RWPE2 (cell line): Measurements from ENCODE around the gene CLEC2L.

Experiments
- ATAC-seq: fragments of 200-7000 bp; cut with Tn5 transposase; 3 replicates; pipeline ENCODE4 v1.9.1; 2021; ENCODE audit warnings: low read depth
- DNase-seq: peaks from one replicate; pipeline ENCODE4 v3.0.0-alpha.2; 2020; ENCODE audit warnings: low spot score
- H3K27ac ChIP-seq: fragments of 450-650 bp; 2 replicates; pipeline ENCODE4 v1.5.1; 2017; ENCODE audit warnings: mild to moderate bottlenecking; ENCODE audit not compliant: poor library complexity, severe bottlenecking
- H3K27me3 ChIP-seq: fragments of 250-450 bp; sonication (Bioruptor Pico); 2 replicates; pipeline ENCODE4 v1.5.1; 2021; ENCODE audit warnings: mild to moderate bottlenecking, moderate library complexity; ENCODE audit not compliant: insufficient read depth, poor library complexity, severe bottlenecking
- H3K36me3 ChIP-seq: fragments of 250-450 bp; sonication (Bioruptor Pico); 2 replicates; pipeline ENCODE4 v1.5.1; 2020; ENCODE audit warnings: low read depth, mild to moderate bottlenecking, moderate library complexity
- H3K4me1 ChIP-seq: fragments of 250-450 bp; sonication (Bioruptor Pico); 2 replicates; pipeline ENCODE4 v1.5.1; 2021; ENCODE audit warnings: mild to moderate bottlenecking, moderate library complexity; ENCODE audit not compliant: insufficient read depth, poor library complexity, severe bottlenecking
- H3K4me3 ChIP-seq: fragments of 250-450 bp; sonication (Bioruptor Pico); 2 replicates; pipeline ENCODE4 v1.5.1; 2021; ENCODE audit warnings: mild to moderate bottlenecking, moderate library complexity; ENCODE audit not compliant: severe bottlenecking
- H3K9me3 ChIP-seq: fragments of 250-450 bp; sonication (Bioruptor Pico); 2 replicates; pipeline ENCODE4 v1.5.1; 2021; ENCODE audit warnings: mild to moderate bottlenecking, moderate library complexity; ENCODE audit not compliant: severe bottlenecking
- TF ChIP-seq, protein P1 (sequence below): fragments of 450-650 bp; IDR thresholded peaks from one replicate; pipeline ENCODE4 v1.5.1; 2017; ENCODE audit warnings: mild to moderate bottlenecking, moderate library complexity; ENCODE audit not compliant: poor library complexity, severe bottlenecking

CLEC2L gene

DNA sequence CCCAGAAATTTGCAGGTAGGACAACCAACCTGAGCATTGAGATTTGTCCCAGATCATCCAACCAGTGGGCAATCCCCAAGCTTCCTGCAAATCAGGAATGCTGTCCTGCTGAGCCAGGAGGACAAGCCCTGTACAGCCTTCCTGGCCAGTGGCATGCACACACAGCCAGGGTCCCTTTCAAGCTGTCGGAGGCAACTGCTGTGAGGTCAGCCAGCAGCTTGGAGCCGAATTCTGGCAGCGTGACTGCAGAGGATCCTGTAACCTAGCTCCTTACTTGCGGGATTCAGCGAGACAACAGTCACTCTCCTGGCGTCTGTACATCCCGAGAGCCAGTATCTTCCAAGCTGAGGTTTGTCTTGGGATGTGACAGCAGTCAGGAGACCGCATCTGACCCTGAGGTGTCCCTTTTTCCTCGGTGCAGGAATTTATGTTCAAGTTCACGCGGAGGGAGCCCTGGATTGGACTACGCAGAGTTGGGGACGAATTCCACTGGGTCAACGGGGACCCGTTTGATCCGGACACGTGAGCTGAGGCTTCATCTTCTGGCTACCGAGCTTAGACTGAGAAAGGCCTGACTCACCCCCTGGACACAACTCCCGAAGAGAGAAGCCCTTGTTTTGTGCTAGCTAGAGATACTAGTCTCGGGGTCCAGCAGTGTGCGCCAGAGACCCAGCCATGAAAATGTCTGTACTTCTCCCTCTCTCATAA lies 18.3 kb downstream of the CLEC2L start:
- TF ChIP-seq, protein P1, sequence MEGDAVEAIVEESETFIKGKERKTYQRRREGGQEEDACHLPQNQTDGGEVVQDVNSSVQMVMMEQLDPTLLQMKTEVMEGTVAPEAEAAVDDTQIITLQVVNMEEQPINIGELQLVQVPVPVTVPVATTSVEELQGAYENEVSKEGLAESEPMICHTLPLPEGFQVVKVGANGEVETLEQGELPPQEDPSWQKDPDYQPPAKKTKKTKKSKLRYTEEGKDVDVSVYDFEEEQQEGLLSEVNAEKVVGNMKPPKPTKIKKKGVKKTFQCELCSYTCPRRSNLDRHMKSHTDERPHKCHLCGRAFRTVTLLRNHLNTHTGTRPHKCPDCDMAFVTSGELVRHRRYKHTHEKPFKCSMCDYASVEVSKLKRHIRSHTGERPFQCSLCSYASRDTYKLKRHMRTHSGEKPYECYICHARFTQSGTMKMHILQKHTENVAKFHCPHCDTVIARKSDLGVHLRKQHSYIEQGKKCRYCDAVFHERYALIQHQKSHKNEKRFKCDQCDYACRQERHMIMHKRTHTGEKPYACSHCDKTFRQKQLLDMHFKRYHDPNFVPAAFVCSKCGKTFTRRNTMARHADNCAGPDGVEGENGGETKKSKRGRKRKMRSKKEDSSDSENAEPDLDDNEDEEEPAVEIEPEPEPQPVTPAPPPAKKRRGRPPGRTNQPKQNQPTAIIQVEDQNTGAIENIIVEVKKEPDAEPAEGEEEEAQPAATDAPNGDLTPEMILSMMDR: no peak
- no peaks in the 10 kb centered on the region for H3K4me1 ChIP-seq
- H3K27me3 ChIP-seq: no peaks in the 10 kb centered on the region
- ATAC-seq (no peak; the same call in 2 of the 3 replicates), DNase-seq (no peak)
- no peak overlapping the region for H3K27ac ChIP-seq
- H3K9me3 ChIP-seq: no peaks in the 10 kb centered on the region
- no peaks in the 10 kb centered on the region for H3K36me3 ChIP-seq
- no peak overlapping the region for H3K4me3 ChIP-seq

DNA sequence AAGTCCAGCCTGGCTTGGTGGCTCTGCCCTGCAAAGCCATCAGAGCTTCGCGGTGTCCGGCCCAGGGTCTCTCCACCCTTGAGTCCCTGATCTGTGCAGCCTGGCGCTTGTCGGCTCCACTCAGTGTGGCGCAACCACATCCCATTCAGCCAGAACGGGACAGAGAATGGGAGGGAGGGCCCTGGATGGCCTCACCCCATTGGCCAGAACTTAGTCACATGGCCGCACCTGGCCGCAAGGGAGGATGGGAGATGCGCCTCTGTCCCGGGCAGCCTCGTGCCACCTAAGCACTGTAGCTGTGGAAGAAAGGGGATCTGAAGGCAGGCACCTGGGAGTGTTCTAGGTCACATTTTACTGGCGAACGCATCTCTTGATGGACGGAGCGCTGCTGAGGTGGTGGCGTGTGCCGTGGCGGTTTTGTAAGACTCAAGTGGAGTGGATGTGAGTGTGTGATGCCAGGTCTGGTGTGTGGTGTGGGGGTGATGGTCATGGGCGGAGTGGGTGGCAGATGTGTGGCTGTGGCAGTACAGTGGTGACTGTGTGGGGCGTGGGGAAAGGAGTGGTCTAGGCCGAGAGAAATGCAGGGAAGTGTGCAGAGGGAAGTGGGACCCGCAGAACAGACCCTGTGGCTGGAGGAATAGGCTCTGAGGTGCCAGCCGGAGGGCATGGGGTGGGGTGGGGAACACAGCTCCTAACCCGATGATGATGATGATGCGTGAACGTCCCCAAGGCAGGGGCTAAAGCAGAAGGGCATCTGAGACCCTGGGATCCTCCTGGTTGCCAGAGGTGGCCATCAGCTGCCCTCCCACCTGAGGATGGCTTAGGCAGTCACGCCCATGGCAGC lies 19.0 kb downstream of the CLEC2L start:
- TF ChIP-seq, protein P1: no peak
- no peak overlapping the region for H3K27ac ChIP-seq
- no peaks in the 10 kb centered on the region for H3K9me3 ChIP-seq
- no peak overlapping the region for H3K4me3 ChIP-seq
- H3K36me3 ChIP-seq: no peaks in the 10 kb centered on the region
- H3K27me3 ChIP-seq: no peaks in the 10 kb centered on the region
- no peaks in the 10 kb centered on the region for H3K4me1 ChIP-seq
- ATAC-seq: no peak
- DNase-seq: no peak

DNA sequence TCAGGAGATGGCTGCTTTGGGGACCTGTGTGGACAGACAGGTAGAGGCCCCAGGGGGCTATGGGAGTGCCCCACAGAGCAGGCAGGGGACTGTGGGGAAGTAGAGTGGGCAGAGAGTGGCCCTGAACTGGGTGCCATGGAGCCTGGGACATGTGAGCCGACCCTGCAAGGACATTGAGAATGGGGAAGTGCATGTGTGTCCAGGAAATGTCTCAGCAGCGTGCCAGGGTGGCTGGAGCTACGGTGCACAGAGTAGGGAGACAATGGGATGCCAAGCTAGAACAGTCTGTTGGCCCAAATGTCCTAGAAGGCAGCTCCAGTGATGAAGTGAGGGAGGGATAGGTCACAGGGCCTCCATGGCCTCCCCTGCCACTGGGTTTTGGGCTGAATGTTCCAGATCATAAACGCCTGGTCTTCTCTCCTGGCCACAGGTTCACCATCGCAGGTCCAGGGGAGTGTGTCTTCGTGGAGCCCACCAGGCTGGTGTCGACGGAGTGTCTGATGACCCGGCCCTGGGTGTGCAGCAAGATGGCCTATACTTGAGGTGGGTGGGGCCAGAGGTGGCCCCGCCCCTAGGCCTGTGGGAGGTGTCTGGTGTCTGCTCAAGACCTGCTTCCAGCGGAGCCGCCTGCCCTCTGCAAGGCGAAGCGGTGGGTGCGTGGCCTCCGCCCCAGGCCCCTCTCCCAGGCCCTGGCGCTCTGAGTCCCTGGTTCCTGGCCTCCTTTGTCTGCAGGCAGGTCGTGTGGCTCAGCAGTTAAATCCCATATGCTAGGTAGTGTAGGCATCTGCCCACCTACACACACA lies 20.5 kb downstream of the CLEC2L start:
- H3K4me3 ChIP-seq: no peak overlapping the region
- ATAC-seq: no peak
- TF ChIP-seq, protein P1: no peak
- H3K36me3 ChIP-seq: no peaks in the 10 kb centered on the region
- no peak overlapping the region for H3K27ac ChIP-seq
- DNase-seq: no peak
- H3K4me1 ChIP-seq: no peaks in the 10 kb centered on the region
- H3K27me3 ChIP-seq: no peaks in the 10 kb centered on the region
- no peaks in the 10 kb centered on the region for H3K9me3 ChIP-seq

DNA sequence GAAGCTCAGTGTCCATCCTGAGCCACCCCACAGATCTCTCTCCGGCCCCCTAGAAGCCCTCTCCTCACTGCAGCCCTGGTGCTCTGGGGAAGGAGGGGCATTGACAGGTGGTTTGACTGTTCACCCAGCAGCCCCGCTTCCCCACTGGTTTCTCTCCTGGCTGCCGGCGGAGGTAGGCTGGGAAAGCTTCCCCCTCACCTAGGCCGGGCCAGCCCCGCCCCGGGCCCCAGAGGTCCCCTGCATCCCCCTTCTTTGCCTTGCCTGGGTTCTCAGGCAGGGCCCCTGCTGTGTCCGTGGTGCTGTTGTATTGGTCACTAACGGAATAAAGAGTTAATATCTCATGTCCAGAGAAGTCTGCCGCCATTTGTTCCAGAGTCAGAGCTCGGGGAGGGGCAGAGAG lies 21.2 kb downstream of the CLEC2L start:
- Histone ChIP-seq H3K4me1 (no peaks in the 10 kb centered on the region), H3K4me3 (no peak overlapping the region), H3K27ac (no peak overlapping the region), H3K9me3 (no peaks in the 10 kb centered on the region), H3K27me3 (no peaks in the 10 kb centered on the region), H3K36me3 (no peaks in the 10 kb centered on the region)
- TF ChIP-seq, protein P1: no peak
- DNase-seq: no peak
- no peak for ATAC-seq
